ENCODE results near the gene IL21R. TPM values are rescaled to one million over a fixed set of nuclear protein-coding genes. Genes with fewer than 3 reads are reported as not detected.

IL21R gene
- total RNA-seq, 4 donors from 2014 or later, result 0.15 to 0.58 (median 0.37) TPM

GRCh38 chr16:27441998-27442397 is 40.0 kb downstream of the IL21R start:
- no peak for DNase-seq (ENCODE audit: low spot score in 2 of 2)

GRCh38 chr16:27444015-27444414 is 42.0 kb downstream of the IL21R start:
- no peak for TF ChIP-seq POLR2A (IDR thresholded peaks at IDR 0.05)
- TF ChIP-seq CTCF (IDR thresholded peaks at IDR 0.05), result no peak
- H3K4me3 ChIP-seq (ENCODE audit: low read depth, poor library complexity, severe bottlenecking), result no peak overlapping the region
- WGBS, 2 donors, result 41 to 45% methylated on average over 2 of the region's 2 CpGs
- no peak for DNase-seq (ENCODE audit: low spot score in 2 of 2)
- intact Hi-C loops (cut with DNase I; ENCODE audit: low total_unique reads), result no loop called here

More at GRCh38 chr16:27441998-27442397, 40.0 kb downstream of the IL21R start:
- WGBS, 2 donors, result 81 to 92% methylated on average over 8 of the region's 8 CpGs
- no peak for TF ChIP-seq POLR2A (IDR thresholded peaks at IDR 0.05)
- no peak for TF ChIP-seq CTCF (IDR thresholded peaks at IDR 0.05)
- intact Hi-C loops (cut with DNase I; ENCODE audit: low total_unique reads), result no loop called here
- H3K4me3 ChIP-seq (ENCODE audit: low read depth, poor library complexity, severe bottlenecking), result no peak overlapping the region

- intact Hi-C loops (cut with DNase I; ENCODE audit: low total_unique reads), result no loop called here
- WGBS, 2 donors, result 97% methylated on average over 5 of the region's 5 CpGs
- no peak for TF ChIP-seq CTCF (IDR thresholded peaks at IDR 0.05)
- no peak for TF ChIP-seq POLR2A (IDR thresholded peaks at IDR 0.05)
Measured at GRCh38 chr16:27444470-27444869, 42.5 kb downstream of the IL21R start.

GRCh38 chr16:27445502-27446175 is 43.7 kb downstream of the IL21R start:
- no peak for DNase-seq (ENCODE audit: low spot score in 2 of 2)
- intact Hi-C loops (cut with DNase I; ENCODE audit: low total_unique reads), result no loop called here
- H3K4me3 ChIP-seq (ENCODE audit: low read depth, poor library complexity, severe bottlenecking), result no peak overlapping the region
- WGBS, 2 donors, result 88 to 91% methylated on average over 8 to 12 of the region's 12 CpGs
- TF ChIP-seq POLR2A (IDR thresholded peaks at IDR 0.05) (no peak), CTCF (IDR thresholded peaks at IDR 0.05) (no peak)

More at GRCh38 chr16:27444470-27444869, 42.5 kb downstream of the IL21R start:
- no peak overlapping the region for H3K4me3 ChIP-seq (ENCODE audit: low read depth, poor library complexity, severe bottlenecking)
- DNase-seq (ENCODE audit: low spot score in 2 of 2), result no peak

- intact Hi-C loops (cut with DNase I; ENCODE audit: low total_unique reads), result no loop called here
- no peak for DNase-seq (ENCODE audit: low spot score in 2 of 2)
- TF ChIP-seq POLR2A (IDR thresholded peaks at IDR 0.05) (no peak), CTCF (IDR thresholded peaks at IDR 0.05) (no peak)
- H3K4me3 ChIP-seq (ENCODE audit: low read depth, poor library complexity, severe bottlenecking), result no peak overlapping the region
- WGBS, 2 donors, result 73 to 82% methylated on average over 4 of the region's 4 CpGs
Measured at GRCh38 chr16:27446721-27447120, 44.7 kb downstream of the IL21R start.

GRCh38 chr16:27447301-27447700 is 45.3 kb downstream of the IL21R start:
- H3K4me3 ChIP-seq (ENCODE audit: low read depth, poor library complexity, severe bottlenecking), result no peak overlapping the region
- TF ChIP-seq POLR2A (IDR thresholded peaks at IDR 0.05) (no peak), CTCF (IDR thresholded peaks at IDR 0.05) (no peak)
- DNase-seq (ENCODE audit: low spot score in 2 of 2), result no peak
- WGBS, 2 donors, result 93% methylated on average over 5 of the region's 5 CpGs
- intact Hi-C loops (cut with DNase I; ENCODE audit: low total_unique reads), result no loop called here

All from lower leg skin (tissue), 4 donors.